Measurements from ENCODE around the gene ATG9B. TPM values are rescaled to one million over a fixed set of nuclear protein-coding genes. Genes with fewer than 3 reads are reported as not detected.

Gene ATG9B
- total and polyA plus RNA-seq, 9 of the 15 experiments (the other 6 are each of a cell fraction or from before 2014, with no cell fraction given): 0.29 to 8.0 (median 2.1) TPM

DNA sequence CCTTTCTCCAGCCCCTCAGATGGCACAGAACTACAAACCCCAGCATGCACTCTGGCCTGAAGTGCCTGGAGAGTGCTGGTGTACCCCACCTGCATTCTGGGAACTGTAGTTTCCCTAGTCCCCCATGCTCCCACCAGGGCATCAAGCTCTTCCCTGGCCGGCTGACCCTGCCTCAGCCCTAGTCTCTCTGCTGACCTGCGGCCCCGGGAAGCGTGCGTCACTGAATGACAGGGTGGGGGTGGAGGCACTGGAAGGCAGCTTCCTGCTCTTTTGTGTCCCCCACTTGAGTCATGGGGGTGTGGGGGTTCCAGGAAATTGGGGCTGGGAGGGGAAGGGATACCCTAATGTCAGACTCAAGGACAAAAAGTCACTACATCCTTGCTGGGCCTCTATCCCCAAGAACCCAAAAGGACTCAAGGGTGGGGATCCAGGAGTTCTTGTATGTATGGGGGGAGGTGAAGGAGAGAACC, 31.4 kb downstream of the ATG9B start (continued):
- TF ChIP-seq CTBP1 (IDR thresholded peaks at IDR 0.05; ENCODE audit: borderline replicate concordance) (0 out of 2 replicates have a peak, but pooled peaks have one; percentile 20), PHTF2 (CRISPR knock-in tag; IDR thresholded peaks at IDR 0.05) (no peak), ZNF143 (CRISPR knock-in tag; IDR thresholded peaks at IDR 0.05) (peak; percentile 99), ZZZ3 (IDR thresholded peaks at IDR 0.05) (no peak), SIN3A (IDR thresholded peaks at IDR 0.05; ENCODE audit: borderline replicate concordance in 2 of 2, control insufficient read depth in 1 of 2, low read depth in 2 of 2, low read length in 2 of 2) (no peak), NFRKB (IDR thresholded peaks at IDR 0.05; ENCODE audit: low read depth) (no peak), SNIP1 (IDR thresholded peaks at IDR 0.05; ENCODE audit: low read depth) (no peak), E2F4 (CRISPR knock-in tag; IDR thresholded peaks at IDR 0.05; ENCODE audit: low read depth) (0 out of 2 replicates have a peak, but pooled peaks have one; percentile 41), POLR2A (conservative IDR thresholded peaks at IDR 0.05) (no peak), ELF4 (CRISPR knock-in tag; IDR thresholded peaks at IDR 0.05) (no peak), CHCHD3 (CRISPR knock-in tag; IDR thresholded peaks at IDR 0.05) (no peak), MED1 (CRISPR knock-in tag; IDR thresholded peaks at IDR 0.05; ENCODE audit: borderline replicate concordance) (no peak), ZBTB7A (IDR thresholded peaks at IDR 0.05; ENCODE audit: borderline replicate concordance, control insufficient read depth, low read depth, low read length) (peak; percentile 74; the same call in 1 of the 2 replicates), PHF20 (IDR thresholded peaks at IDR 0.05; ENCODE audit: partially characterized antibody) (no peak), STAT5A (IDR thresholded peaks at IDR 0.05; ENCODE audit: borderline replicate concordance, low read length) (peak; percentile 25), NR2C1 (IDR thresholded peaks at IDR 0.05) (peak; percentile 85), NR2C1 (tag; IDR thresholded peaks at IDR 0.05) (peak; percentile 90), MYNN (IDR thresholded peaks at IDR 0.05) (no peak), MYNN (CRISPR knock-in tag; IDR thresholded peaks at IDR 0.05) (no peak), ELK3 (CRISPR knock-in tag; IDR thresholded peaks at IDR 0.05) (no peak), PRPF4 (IDR thresholded peaks at IDR 0.05; ENCODE audit: insufficient read depth, low read depth, low read length, poor library complexity, severe bottlenecking) (no peak)
- TF ChIP-seq, protein P1, sequence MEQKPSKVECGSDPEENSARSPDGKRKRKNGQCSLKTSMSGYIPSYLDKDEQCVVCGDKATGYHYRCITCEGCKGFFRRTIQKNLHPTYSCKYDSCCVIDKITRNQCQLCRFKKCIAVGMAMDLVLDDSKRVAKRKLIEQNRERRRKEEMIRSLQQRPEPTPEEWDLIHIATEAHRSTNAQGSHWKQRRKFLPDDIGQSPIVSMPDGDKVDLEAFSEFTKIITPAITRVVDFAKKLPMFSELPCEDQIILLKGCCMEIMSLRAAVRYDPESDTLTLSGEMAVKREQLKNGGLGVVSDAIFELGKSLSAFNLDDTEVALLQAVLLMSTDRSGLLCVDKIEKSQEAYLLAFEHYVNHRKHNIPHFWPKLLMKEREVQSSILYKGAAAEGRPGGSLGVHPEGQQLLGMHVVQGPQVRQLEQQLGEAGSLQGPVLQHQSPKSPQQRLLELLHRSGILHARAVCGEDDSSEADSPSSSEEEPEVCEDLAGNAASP (IDR thresholded peaks at IDR 0.05): no peak
- TF ChIP-seq, protein P2, sequence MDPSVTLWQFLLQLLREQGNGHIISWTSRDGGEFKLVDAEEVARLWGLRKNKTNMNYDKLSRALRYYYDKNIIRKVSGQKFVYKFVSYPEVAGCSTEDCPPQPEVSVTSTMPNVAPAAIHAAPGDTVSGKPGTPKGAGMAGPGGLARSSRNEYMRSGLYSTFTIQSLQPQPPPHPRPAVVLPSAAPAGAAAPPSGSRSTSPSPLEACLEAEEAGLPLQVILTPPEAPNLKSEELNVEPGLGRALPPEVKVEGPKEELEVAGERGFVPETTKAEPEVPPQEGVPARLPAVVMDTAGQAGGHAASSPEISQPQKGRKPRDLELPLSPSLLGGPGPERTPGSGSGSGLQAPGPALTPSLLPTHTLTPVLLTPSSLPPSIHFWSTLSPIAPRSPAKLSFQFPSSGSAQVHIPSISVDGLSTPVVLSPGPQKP (CRISPR knock-in tag; IDR thresholded peaks at IDR 0.05): no peak
- TF ChIP-seq, protein P3, sequence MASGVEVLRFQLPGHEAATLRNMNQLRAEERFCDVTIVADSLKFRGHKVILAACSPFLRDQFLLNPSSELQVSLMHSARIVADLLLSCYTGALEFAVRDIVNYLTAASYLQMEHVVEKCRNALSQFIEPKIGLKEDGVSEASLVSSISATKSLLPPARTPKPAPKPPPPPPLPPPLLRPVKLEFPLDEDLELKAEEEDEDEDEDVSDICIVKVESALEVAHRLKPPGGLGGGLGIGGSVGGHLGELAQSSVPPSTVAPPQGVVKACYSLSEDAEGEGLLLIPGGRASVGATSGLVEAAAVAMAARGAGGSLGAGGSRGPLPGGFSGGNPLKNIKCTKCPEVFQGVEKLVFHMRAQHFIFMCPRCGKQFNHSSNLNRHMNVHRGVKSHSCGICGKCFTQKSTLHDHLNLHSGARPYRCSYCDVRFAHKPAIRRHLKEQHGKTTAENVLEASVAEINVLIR (CRISPR knock-in tag; IDR thresholded peaks at IDR 0.05): no peak
